Gastroesophageal sphincter (tissue), 3 donors: Measurements from ENCODE around the gene CARHSP1.

ENCODE experiments used
- POLR2A ChIP-seq, 2 donors: fragments of 450-650 bp; IDR thresholded peaks; one replicate each; pipeline ENCODE4 v1.6.1; 2017; ENCODE audit warnings: antibody characterized with exemption in 2 of 2, mild to moderate bottlenecking in 2 of 2, moderate library complexity in 1 of 2
- POLR2AphosphoS5 ChIP-seq: sonication (generic); formaldehyde crosslinking; IDR thresholded peaks from one replicate; pipeline ENCODE4 v1.6.1; 2017; ENCODE audit warnings: antibody characterized with exemption
- TF ChIP-seq, protein P1 (sequence below), 4 experiments: fragments of 200-600 bp in 2 of 4; fragments of 450-650 bp in 2 of 4; sonication (generic) in 1 of 4; IDR thresholded peaks; one replicate each; pipeline ENCODE4 v1.5.1; 2017 to 2019; ENCODE audit warnings: antibody characterized with exemption in 4 of 4, mild to moderate bottlenecking in 2 of 4, moderate library complexity in 2 of 4

DNA sequence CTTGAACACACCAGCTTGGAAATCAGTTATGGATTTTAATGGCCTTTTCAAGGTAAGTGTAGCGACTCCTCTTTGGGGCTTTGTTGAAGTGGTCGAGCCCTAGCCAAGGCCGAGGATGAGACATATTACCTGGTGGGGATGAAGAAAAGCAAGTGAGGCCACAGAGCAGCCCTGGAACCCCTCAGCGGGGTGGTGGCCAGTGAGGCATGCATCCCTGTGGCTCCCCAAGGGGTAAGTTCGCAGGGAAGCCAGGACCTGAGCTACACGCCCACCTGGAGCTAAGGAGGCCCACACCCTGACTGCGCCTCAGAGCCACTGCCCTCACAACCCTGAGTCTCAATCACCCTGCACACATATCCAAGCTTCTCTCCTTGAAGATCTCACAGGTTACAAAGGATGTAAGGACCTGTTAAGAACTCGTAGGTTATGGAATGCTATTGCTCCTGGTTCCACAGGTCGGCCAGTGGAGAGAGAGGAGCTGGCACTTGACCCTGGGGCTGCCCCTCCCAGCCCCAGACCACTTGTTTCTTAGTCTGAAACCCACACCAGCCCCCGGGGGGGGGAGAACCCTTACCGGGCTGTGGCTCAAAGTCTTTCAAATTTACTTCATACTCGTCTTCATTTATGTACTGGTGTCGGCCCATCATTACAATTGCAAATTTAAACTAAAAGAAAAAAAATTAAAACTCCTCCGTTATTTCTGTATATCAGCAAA lies 25.3 kb upstream of the CARHSP1 start:
- no peak for TF ChIP-seq POLR2AphosphoS5
- TF ChIP-seq, protein P1, sequence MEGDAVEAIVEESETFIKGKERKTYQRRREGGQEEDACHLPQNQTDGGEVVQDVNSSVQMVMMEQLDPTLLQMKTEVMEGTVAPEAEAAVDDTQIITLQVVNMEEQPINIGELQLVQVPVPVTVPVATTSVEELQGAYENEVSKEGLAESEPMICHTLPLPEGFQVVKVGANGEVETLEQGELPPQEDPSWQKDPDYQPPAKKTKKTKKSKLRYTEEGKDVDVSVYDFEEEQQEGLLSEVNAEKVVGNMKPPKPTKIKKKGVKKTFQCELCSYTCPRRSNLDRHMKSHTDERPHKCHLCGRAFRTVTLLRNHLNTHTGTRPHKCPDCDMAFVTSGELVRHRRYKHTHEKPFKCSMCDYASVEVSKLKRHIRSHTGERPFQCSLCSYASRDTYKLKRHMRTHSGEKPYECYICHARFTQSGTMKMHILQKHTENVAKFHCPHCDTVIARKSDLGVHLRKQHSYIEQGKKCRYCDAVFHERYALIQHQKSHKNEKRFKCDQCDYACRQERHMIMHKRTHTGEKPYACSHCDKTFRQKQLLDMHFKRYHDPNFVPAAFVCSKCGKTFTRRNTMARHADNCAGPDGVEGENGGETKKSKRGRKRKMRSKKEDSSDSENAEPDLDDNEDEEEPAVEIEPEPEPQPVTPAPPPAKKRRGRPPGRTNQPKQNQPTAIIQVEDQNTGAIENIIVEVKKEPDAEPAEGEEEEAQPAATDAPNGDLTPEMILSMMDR (IDR thresholded peaks at IDR 0.05) = no peak
- peak in 1 of 2 donors; percentile 5 for TF ChIP-seq POLR2A (IDR thresholded peaks at IDR 0.05)
